HG03439 (cell line): ENCODE measurements around the gene HS3ST1.

ENCODE experiments used
- ATAC-seq: cut with Tn5 transposase; IDR thresholded peaks from one replicate; pipeline ENCODE4 v1.9.1; 2021; ENCODE audit warnings: mild to moderate bottlenecking, moderate library complexity; ENCODE audit not compliant: unreplicated experiment

HS3ST1 gene

DNA sequence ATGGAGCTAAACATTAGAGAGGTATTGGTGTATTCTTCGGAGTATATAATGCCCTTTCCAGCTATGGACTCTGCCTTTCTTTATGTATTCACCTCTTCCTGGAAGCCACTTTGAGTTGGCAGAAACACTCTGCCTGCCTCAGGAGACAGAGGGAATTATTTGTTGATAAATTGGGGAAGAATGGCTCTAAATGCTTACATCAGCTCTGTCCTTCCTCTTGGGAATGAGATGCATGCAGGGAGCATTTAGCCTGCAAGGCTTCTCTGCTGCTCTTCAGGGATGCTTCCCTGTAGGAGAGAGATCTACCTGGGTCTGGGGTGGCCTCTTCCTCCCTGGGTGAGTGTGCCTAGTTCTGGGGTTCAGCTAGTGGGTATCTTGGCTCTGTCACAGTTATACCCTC lies 6.9 kb upstream of the HS3ST1 start:
- no peak for ATAC-seq

- ATAC-seq = no peak
Observed at GRCh38 chr4:11431111-11431510, 2.4 kb upstream of the HS3ST1 start.

DNA sequence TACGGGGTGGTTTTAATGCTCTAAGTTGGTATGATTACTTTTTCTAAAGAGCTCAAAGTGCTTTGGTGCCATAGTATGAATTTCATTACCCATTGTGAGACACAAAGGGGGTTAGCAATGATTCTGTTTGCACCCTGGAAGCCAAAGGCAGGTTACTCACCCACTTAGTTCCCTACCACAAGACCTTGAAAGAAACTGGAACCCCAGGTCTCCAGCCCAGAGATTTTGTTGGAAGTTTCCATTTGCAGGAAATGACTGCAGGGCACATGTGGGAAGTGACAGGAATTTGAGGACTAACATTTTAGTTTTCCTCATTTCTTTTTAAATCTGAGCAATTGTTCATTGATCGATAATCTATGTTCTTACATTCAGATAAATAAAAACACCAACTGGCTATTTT lies 1.8 kb upstream of the HS3ST1 start:
- ATAC-seq = no peak

DNA sequence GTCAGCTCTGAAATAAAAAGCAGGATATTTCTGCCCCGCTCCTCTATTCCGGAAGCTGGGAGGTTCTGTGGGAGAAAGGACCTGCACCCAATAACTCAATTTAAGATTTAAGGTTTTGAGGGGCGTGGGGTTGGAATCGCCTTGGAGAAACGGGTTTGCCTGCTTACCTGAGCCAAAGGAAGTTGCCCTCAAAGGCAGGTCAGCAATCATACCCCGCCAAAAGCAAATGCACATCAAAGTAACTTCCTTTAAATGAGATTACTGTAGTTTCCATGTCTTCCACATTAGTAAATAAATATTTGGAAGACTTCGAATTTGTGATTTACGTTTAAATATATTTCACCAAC lies 978 bp upstream of the HS3ST1 start:
- ATAC-seq = no peak

- ATAC-seq = peak; percentile 79
Observed at GRCh38 chr4:11428899-11429698, 405 bp upstream of the HS3ST1 start.

GRCh38 chr4:11427121-11427996 lies 1.3 kb downstream of the HS3ST1 start:
- no peak for ATAC-seq

DNA sequence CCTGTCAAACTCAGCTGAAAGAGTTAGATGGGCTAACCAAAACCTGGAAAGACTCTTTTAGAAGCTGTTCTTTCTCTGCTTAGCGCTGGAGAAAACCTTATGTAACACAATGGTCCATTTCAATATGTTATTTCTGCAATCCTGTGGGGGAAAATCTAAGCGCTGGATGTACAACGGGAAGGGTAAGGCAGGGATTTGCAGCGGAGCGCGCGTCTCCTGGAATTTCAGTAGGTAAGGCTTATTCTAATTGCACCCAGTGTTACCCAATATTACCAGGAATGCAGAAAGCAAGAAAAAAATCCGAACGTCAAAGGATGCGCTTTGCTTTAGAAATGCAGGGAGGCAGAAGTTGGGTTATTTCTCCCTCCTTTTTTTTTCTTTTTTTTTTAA lies 2.0 kb downstream of the HS3ST1 start:
- ATAC-seq = no peak

- no peak for ATAC-seq
Observed at GRCh38 chr4:11426003-11426402, 2.7 kb downstream of the HS3ST1 start.

DNA sequence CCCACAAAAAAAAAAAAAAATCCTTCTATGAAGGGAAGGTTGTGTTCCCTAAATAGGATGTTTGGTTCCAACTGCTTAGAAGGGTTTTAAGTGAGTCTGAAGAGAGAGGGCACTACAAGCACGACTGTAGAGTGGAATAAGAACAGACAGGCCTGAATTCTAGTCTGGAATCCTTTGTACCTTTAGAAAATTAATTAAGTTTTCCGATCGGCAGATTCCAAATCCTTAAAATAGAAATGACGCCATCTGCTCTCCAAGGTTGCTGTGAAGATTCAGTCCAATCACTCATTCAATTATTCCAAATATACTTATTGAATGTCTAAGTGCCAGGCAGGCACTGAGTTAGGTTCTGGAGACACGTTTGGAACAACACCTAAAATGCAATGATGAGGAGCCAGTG lies 3.8 kb downstream of the HS3ST1 start:
- no peak for ATAC-seq

DNA sequence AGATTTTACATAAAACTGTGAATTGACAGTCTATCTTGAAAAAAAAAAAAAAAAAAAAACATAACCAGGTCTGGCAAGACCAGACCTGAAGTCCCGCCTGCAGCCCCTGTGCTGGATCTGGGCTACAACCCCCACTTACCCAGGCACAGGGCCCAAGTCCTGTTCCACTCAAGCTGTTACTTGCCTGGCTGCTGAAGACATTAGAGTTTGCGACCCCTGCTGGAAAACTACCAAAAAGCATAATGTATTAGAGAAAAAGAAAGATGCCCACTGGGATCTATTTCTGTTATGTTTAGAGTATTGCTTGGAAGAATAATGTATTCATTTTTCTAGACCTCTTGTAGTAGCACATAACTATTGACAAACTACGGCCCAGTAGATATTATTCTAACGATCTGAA lies 4.7 kb downstream of the HS3ST1 start:
- no peak for ATAC-seq

DNA sequence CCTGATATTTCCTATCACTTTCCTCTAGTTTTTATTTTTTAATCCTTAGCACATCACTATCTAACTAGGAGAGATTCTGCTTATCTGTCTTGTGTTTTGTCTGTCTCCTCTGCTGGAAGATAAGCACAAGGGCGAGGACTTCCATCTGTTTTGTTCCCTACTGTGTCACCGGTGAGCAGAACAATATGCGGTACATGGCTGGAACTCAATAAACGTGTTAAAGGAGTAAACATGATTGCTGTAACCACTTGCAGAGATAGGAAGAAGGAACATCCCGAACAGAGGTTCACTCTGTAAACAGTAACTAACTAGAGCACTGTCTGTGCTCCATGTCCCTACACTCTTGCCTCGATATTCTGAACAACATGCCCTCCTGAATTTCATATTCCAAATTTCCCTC lies 5.2 kb downstream of the HS3ST1 start:
- ATAC-seq = no peak

GRCh38 chr4:11421116-11421515 lies 7.6 kb downstream of the HS3ST1 start:
- ATAC-seq = no peak

DNA sequence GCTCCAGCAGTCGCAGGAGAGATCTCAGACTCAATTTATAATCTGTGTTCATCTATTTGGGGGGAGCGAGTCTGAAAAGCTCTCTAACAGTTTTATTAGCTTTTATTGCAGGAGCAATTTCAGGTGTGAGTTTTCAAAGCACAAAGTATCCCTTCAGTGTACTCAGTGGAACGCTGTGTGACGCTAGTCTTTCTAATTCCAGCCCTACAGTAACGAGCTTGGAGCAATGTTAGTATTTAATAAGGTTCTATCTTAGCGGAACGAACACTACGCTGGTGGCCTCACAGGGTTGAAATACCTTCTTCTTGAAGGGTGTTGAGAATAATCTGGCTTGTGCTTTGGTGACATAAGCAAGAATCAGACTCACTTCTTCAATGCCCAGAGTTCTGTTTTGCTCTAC lies 8.4 kb downstream of the HS3ST1 start:
- ATAC-seq = no peak

GRCh38 chr4:11418610-11419009 lies 10.1 kb downstream of the HS3ST1 start:
- no peak for ATAC-seq

GRCh38 chr4:11416767-11417113 lies 12.0 kb downstream of the HS3ST1 start:
- ATAC-seq = no peak

DNA sequence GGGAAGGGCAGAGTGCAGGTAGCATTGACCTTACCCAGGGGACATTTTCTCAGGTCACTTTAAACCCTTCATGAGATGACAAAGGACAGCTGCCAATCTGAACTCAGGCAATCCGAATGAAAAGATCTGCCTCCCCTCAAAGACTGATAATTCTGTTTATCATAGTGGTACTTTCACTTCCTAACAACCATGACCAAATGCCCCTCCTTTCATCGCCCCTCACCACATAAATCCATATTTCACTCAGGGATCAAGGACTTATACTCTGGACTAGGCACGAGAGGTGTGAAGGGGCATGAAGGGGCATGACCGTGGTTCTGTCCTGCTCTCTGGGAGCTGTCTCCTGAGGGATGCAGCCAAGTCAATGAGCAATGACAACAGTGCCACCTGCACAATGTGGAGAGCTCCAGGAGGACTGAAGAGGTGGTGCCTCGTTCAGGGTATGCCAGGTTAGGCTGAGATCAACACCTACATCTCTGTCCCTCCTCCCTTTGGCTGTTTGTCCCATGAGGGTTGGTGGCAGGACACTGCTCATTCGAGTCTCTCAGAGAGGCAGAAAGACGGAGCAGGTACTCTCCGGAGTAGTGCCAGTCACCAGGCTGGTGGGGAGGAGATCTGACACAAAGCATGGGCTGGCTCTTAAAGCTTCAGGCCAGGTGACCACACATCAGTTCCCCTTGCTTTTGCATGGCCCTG lies 12.5 kb downstream of the HS3ST1 start:
- ATAC-seq = peak; percentile 29

DNA sequence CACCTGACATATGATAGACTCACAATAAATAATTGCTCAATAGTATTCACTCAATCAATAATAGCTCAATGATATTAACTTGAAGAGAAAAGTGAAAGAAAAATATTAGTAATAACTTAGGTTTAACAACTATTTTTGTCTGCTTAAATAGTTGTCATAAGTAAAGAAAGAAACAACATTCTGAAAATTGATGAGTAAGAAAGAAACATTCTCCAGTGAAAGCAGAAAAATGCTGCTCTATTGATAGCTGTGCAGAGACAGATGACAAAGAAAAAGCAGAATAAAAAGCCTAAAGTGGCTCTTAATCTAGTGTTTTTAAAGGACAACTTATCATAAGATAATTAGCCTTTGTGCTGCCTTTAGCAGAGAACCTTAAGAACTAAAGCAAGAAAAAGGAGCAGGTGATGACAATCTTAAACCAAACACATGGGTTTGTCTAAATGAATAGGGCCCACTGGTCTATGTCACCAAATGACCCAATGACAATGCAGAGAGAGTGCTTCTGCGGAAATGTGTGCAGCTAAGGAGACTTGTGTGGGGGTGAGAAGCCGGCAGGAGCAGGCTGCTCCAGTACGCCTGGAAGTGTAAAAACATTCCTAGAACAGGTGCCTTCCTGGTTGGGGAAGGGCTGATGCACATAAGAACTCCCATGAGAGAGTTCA lies 13.2 kb downstream of the HS3ST1 start:
- ATAC-seq = peak; percentile 89

DNA sequence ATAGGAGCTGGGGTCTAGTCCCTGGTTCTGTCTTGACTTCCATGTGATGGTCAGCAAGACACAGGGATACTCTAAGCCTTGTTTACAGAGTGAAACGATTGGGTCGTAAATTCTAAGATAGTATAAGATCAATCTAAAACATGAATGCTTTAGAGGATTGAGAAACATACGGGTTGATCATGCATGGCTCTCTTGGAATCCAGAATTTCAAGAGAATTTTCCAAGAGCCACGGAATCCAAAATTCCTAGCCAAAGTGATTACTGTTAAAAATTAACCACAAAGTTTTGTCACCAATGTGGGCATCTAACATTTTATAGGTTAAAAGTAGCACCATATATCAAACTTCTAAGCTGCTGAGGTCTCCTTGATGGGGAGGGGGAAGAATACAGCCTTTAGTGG lies 16.5 kb downstream of the HS3ST1 start:
- ATAC-seq = no peak

DNA sequence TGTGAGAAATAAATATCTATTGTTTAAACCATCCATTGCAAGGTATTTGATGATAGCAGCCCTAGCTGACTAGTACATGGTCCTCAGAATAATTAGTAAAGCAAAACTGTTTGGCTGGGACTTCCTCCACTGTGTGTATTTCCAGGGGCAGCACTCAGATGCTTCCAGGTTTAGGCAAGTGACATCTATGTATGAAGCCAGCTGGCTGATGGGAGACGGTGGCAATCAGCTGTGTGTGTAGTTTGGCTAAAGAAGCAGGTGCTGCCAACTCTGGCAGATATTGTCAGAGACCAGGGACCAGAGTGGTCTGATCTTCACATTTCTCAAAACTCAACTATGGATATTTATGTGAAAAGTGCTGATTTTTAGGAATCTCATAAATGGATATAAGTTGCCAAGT lies 19.1 kb downstream of the HS3ST1 start:
- no peak for ATAC-seq

DNA sequence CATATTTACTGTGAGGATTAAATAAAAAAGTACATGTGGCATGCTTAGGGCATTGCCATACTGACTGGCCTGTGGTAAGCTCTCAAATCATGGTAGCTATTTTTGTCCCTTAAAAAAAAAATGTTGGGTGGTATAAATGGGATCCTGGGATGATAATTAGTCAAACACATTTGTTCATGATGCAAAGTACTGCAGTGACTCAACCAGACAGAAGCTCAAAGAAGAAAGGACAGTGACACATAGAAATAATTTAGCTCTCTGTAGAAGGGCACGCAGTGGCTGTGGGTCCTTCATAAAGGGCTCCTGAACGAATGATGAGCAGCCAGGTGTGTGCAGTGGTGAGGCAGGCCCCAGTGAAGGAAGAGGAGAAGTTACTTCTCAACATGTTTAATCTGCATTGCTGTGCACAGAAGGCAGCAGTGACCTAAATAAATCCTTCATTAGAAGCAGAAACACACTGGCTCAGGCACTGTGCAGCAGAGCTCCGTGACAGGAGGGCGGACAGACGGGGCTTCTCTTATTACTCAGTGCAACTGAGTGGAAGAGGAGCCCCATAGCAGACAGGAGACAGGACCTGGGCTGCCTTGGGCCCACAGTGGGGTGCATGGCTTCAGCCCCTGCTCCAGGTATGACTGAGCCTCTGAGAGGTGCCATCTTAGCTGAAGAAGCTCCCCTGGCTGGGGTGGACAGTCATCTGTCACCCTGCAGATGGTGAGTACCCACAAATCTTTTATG lies 20.3 kb downstream of the HS3ST1 start:
- ATAC-seq = no peak

- no peak for ATAC-seq
Observed at GRCh38 chr4:11407551-11407950, 21.1 kb downstream of the HS3ST1 start.
